Stimulated activated naive CD8-positive, alpha-beta T cell treated with anti-CD3 and anti-CD28 coated beads, Interleukin-15, amount 100 ng/mL, for 72 hours (primary cell): ENCODE results near the gene GPD1L.
"Not testable (repeated sequence)": the region's sequence is repeated elsewhere in the genome, so short reads cannot be mapped to it uniquely, and the experiment has no call there.

Source experiments
- ATAC-seq: fragments of 150-1000 bp; cut with Tn5 transposase; 2 replicates; pipeline ENCODE4 v1.10.0; 2021; ENCODE audit warnings: mild to moderate bottlenecking, moderate library complexity
- DNase-seq, 2 donors: peaks; one replicate each; pipeline ENCODE4 v3.0.0; 2021 to 2022
- H3K27ac Mint-ChIP-seq, 2 donors: one replicate each; pipeline ENCODE4 v1.8.0; 2022; ENCODE audit warnings: mild to moderate bottlenecking in 2 of 2, mixed read lengths in 2 of 2, moderate library complexity in 2 of 2
- H3K27me3 Mint-ChIP-seq: one replicate; pipeline ENCODE4 v1.8.0; 2022; ENCODE audit warnings: mixed read lengths
- H3K4me1 Mint-ChIP-seq: one replicate; pipeline ENCODE4 v1.8.0; 2022; ENCODE audit warnings: mild to moderate bottlenecking, mixed read lengths
- H3K4me3 Mint-ChIP-seq, 2 donors: one replicate each; pipeline ENCODE4 v1.8.0; 2022; ENCODE audit warnings: mild to moderate bottlenecking in 2 of 2, mixed read lengths in 2 of 2, moderate library complexity in 1 of 2
- H3K9me3 Mint-ChIP-seq, 2 donors: one replicate each; pipeline ENCODE4 v1.8.0; 2022; ENCODE audit warnings: mixed read lengths in 2 of 2

GPD1L gene

DNA sequence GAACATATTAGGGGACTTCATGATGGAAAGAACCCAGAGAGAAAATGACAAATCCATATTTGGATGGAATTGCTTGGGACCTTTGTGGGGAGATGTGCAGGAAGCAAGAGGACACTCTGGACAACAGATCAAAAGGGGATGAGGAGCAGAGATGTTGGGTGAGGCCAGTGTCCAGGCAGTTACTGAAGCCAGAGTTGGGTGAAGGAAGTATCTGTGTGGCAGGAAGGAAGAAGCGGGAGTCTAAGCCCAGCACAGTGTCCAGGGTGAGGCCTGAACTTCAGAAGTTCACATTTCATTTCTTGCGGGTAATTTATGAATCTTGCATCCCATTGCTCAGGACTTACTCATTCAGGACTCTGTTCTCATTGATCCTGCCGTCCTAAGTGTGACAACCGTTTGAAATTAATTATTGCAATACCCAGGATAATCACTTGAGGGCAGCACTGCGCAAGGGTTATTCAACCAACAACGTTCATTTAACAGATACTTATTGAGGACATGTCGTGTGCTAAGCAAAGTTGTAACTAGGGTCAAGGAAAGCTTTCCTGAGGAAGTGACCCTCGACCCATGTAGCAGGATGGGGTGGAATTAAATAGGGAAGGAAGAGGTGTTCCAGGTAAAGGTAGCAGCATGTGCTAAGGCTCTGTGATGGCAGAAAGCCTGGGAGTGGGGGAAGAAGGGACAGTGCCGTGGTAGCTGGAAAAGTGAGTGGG lies 70.7 kb downstream of the GPD1L start:
- peaks cover 19% of the 10 kb centered on the region for H3K27me3 Mint-ChIP-seq
- DNase-seq (peak; percentile 64 to 76), ATAC-seq (peak; percentile 76)
- H3K9me3 Mint-ChIP-seq, result peaks cover 0 to 2% of the 10 kb centered on the region in 2 donors
- peaks cover 14% of the 10 kb centered on the region for H3K4me1 Mint-ChIP-seq
- peak overlapping the region; percentile 61 to 71 for H3K4me3 Mint-ChIP-seq
- peak overlapping the region; percentile 19 to 50 for H3K27ac Mint-ChIP-seq

DNA sequence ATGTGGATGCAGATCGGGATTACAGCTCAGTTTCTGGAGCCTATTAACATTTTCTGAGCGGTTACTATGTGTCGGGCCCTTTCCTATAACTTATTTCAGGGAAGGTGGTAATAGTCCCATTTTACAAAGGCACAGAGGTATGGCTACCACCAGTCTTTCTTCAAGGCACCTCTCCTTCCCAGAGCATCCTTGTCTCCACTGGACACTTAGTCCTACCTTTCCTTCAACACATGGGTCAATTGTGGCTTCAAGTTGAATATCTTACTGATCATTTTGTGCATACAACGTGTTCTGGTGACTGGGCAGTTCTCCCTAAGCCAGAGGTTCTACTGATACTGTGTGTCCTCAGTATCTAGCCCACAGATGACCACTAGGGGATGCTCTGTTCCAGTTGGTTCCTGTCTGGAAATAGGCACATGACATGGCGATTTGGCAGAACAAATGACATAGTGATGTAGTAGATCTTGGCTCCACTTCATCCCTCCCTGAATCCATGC lies 71.3 kb downstream of the GPD1L start:
- Mint-ChIP-seq H3K4me3 (peak overlapping the region; percentile 61 to 71), H3K27me3 (peaks cover 19% of the 10 kb centered on the region), H3K27ac (no peak overlapping the region), H3K4me1 (peaks cover 14% of the 10 kb centered on the region), H3K9me3 (no peaks in the 10 kb centered on the region)
- peak; percentile 54 to 68 for DNase-seq
- ATAC-seq, result peak; percentile 91

DNA sequence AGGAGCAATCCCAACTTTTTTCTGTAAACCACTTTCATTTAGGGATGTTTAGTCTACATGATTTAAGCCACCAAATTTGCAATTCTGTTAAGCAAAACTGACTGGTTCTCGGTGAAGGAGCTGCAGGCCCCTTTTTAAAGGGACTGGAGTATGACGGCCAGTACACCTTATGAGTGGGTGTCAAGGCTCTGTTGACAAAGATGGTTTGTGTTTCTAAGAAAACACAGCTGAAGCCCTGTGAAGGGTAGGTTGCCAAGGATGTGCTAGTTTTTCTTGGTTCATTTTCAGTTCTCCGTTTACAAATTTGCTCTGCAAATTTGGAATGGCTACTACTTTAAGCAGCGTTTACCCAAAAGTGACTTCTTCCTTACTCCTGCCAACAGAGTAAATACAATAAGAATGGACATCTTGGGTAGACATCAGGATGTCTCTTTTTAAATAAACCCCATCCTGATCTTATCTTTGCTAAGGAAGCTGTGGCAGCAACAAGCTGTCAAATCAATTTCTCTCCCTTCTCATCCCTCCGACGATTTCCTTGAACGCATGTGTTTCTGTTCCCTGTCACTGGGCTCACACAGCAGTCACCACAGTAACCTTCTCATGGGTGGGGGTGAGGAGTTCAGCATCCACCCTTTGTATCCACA lies 73.8 kb downstream of the GPD1L start:
- H3K4me1 Mint-ChIP-seq, result peaks cover 14% of the 10 kb centered on the region
- no peak for ATAC-seq
- no peaks in the 10 kb centered on the region for H3K9me3 Mint-ChIP-seq
- H3K27me3 Mint-ChIP-seq, result peaks cover 19% of the 10 kb centered on the region
- H3K4me3 Mint-ChIP-seq, result no peak overlapping the region
- H3K27ac Mint-ChIP-seq, result no peak overlapping the region
- DNase-seq, result no peak

DNA sequence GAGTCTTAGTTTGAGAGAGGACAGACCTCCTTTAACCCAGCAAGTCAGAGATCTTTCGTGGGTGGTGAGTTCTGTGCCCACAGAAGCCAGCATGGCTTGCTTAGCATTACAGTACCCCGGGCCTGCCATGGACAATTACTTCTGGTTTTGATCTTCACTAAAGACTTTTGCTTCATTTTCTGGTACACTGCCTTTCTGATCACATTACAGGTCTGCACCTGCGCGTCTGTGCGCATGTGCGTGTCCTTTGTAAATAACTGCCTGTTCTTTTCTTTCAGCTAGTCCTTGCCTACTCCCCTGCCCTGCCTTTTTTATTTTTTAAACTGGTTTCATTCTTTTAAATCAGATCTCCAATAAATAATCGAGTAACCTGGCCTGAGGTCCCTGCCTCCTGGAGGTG lies 74.9 kb downstream of the GPD1L start:
- ATAC-seq (no peak), DNase-seq (no peak)
- peaks cover 19% of the 10 kb centered on the region for H3K27me3 Mint-ChIP-seq
- H3K9me3 Mint-ChIP-seq, result no peaks in the 10 kb centered on the region
- H3K27ac Mint-ChIP-seq, result no peak overlapping the region
- no peak overlapping the region for H3K4me3 Mint-ChIP-seq
- H3K4me1 Mint-ChIP-seq, result peaks cover 14% of the 10 kb centered on the region

DNA sequence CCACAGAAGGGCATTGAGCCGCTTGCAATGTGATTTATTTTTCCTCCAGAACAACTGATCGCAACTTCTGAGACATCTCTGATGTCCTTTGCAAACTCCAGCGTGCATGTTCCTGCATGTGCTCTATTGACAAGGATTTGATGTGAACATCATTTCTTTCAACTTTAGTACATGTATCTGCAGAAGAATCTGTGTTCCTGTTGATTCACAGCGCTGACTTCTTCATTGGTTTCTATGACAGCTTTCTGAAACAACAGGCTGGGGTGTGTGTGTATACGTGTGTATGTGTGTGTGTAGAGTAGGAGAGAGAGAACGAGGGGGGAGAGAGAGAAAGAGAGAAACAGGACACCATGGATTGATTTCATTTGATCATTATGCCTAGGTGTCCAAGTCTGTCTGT lies 75.4 kb downstream of the GPD1L start:
- Mint-ChIP-seq H3K4me1 (peaks cover 13% of the 10 kb centered on the region), H3K4me3 (no peak overlapping the region), H3K27ac (no peak overlapping the region), H3K27me3 (peaks cover 16% of the 10 kb centered on the region), H3K9me3 (no peaks in the 10 kb centered on the region)
- ATAC-seq (no peak), DNase-seq (no peak)

DNA sequence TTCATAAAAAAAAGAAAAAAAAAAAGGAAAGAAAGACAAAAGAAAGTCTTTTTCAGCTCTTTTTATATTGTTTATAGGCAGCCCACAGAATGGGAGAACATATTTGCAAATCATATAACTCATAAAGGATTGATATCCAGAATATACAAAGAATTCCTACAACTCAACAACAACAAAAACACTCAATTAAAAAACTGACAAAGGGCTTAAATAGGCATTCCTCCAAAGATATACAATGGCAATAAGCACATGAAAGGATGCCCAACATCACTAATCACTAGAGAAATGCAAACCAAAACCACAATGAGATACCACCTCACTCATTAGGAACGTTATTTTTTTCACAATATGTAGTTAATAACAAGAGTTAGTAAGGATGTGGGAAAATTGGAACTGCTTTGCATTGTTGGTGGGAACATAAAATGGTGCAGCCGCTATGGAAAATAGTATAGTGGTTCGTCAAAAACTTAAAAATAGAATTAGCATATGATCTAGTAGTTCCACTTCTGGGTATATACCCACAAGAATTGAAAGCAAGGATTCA lies 77.8 kb downstream of the GPD1L start:
- DNase-seq (no peak), ATAC-seq (no peak)
- Mint-ChIP-seq H3K9me3 (no peaks in the 10 kb centered on the region), H3K27me3 (peaks cover 12% of the 10 kb centered on the region), H3K4me3 (no peak overlapping the region), H3K27ac (no peak overlapping the region), H3K4me1 (no peaks in the 10 kb centered on the region)

DNA sequence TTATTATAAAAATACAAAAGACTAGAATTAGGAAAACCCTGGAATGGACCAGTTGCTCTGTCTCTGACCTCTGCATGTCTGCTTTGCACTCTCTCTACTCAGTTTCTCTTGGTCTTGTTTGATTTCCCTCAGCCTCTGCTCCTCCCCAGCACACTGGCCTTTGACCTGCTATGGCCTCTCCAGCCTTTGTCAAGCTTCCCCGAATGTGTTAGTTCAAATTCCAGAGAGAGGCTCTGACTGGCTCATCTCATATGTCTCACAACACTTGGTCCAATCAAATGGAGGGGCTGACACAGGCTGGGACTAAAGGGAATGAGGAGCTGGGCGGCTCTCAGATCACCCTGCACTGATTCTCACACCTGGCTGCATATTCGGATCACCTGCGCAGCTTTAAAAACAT lies 79.7 kb downstream of the GPD1L start:
- Mint-ChIP-seq H3K27ac (no peak overlapping the region), H3K4me3 (no peak overlapping the region), H3K27me3 (peaks cover 10% of the 10 kb centered on the region), H3K4me1 (no peaks in the 10 kb centered on the region), H3K9me3 (no peaks in the 10 kb centered on the region)
- DNase-seq (no peak), ATAC-seq (no peak)

DNA sequence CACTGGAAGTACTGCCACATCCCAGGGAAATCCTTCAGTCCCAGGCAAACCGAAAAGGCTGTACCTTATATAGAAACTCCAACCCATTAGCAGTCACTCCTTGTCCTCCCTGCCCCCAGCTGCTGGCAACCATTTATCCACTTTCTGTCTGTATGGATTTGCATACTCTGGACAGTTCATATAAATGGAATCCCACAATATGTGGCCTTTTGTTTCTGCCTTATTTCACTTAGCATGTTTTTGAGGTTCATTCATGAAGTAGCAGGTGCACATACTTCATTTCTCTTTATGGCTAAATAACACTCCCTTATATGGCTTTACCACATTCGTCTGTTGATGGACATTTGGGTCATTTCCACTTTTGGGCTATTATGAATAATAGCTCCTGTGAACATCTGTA lies 80.5 kb downstream of the GPD1L start:
- H3K9me3 Mint-ChIP-seq, result no peaks in the 10 kb centered on the region
- no peak for ATAC-seq
- no peaks in the 10 kb centered on the region for H3K4me1 Mint-ChIP-seq
- H3K4me3 Mint-ChIP-seq, result no peak overlapping the region
- H3K27ac Mint-ChIP-seq, result no peak overlapping the region
- peaks cover 12% of the 10 kb centered on the region for H3K27me3 Mint-ChIP-seq
- no peak for DNase-seq

DNA sequence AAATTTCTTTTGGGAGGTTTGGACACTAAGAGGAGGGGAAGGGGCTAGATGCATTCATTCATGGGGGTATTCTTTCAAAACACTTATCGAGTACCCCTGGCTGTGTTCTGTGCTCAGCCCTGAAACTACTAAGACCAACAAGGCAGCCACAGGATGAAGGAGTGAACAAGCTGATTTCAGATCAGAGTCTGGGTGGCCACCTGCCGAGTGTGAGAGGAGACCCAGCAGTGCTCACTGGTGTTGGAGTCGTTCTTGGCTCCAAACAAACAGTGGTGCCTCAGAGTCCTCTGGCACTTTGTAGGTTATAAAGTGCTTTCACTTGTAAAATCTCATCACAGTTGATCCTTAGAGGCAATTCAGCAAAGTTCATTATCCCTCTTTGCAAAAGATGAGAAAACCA lies 83.3 kb downstream of the GPD1L start:
- DNase-seq, result no peak
- ATAC-seq, result no peak
- Mint-ChIP-seq H3K9me3 (no peaks in the 10 kb centered on the region), H3K27ac (no peak overlapping the region), H3K4me1 (no peaks in the 10 kb centered on the region), H3K27me3 (peaks cover 19% of the 10 kb centered on the region), H3K4me3 (no peak overlapping the region)

DNA sequence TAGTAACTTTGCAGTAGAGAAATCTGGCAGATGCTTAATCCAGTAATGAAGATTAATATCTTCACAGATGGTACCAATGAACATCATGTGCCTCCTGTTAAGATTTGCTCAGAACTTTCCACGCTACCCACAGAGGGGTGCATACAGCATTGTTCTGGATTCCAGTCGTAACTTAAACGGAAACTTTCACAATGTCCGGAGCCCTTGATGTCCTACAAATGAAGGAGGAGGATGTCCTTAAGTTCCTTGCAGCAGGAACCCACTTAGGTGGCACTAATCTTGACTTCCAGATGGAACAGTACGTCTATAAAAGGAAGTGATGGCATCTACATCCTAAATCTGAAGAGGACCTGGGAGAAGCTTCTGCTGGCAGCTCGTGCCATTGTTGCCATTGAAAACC lies 84.1 kb downstream of the GPD1L start:
- peaks cover 19% of the 10 kb centered on the region for H3K27me3 Mint-ChIP-seq
- DNase-seq, H3K27ac Mint-ChIP-seq, H3K4me1 Mint-ChIP-seq, ATAC-seq, H3K4me3 Mint-ChIP-seq, H3K9me3 Mint-ChIP-seq: not testable (repeated sequence)

DNA sequence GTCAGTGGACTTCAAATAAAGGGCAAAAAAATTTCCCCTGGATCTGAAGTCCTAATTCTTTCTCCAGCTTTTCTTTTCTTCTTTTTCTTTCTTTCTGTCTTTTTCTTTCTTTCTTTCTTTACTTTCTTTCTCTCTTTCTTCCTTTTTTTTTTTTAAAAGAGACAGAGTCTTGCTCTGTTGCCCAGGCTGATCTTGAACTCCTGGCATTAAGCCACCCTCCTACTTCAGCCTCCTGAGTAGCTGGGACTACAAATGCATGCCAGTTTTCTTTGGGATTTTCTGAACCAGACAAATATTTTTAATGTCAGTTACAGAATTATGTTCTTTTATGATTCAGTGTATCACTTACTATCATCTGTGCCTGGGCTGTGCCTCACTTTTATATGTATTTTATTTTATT lies 86.7 kb downstream of the GPD1L start:
- Mint-ChIP-seq H3K4me3 (no peak overlapping the region), H3K27me3 (peaks cover 19% of the 10 kb centered on the region)

DNA sequence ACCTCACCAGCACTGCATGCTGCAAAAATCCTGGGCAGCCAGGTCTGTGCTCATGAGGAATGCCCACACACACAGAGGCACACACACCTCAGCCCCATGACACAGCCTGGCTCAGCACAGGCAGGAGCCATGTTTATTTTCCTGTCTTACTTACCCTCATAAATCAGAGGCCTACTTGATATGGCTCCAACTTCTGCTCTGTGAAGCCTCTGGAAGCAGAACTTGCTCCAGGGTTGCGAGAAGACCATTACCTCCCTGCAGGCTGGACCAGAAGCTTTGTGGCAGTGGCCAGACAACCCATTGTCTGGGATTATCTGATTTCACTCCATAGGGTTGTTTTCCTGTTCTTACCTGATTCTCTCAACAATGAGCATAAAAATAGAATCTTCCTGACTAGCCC lies 88.2 kb downstream of the GPD1L start:
- no peak for DNase-seq
- Mint-ChIP-seq H3K27me3 (peaks cover 19% of the 10 kb centered on the region), H3K4me3 (no peak overlapping the region), H3K9me3 (no peaks in the 10 kb centered on the region), H3K4me1 (no peaks in the 10 kb centered on the region), H3K27ac (no peak overlapping the region)
- no peak for ATAC-seq

More for the DNA sequence above, 86.7 kb downstream of the GPD1L start:
- DNase-seq, result no peak
- no peak for ATAC-seq
- H3K9me3 Mint-ChIP-seq, result no peaks in the 10 kb centered on the region
- H3K27ac Mint-ChIP-seq, result no peak overlapping the region
- H3K4me1 Mint-ChIP-seq, result no peaks in the 10 kb centered on the region

DNA sequence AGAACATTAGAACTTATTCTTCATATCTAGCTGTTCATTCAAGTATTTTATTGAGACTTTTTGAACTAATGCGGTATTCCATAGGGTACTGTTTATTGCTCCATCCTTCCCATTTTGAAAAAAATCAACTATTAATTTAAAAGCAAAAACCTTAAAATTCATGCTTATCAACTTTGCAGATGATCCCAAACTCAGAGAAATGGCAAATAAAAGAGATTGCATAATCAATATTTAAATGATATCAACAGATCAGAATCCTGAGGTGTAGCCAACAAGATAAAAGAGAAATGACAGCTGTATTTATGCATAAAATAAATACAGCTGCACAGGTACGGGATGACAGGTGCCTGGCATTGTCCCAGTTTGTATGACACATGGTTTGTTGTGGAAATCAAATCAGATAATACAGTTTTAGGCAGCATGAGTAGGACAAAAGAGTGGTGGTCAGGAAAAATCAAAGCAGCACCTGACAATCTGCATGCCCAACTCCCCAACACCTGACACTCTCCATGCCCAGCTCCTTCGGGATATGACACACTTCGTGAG lies 89.6 kb downstream of the GPD1L start:
- Mint-ChIP-seq H3K27me3 (peaks cover 15% of the 10 kb centered on the region), H3K4me1 (no peaks in the 10 kb centered on the region), H3K27ac (no peak overlapping the region), H3K4me3 (no peak overlapping the region), H3K9me3 (no peaks in the 10 kb centered on the region)
- ATAC-seq (no peak), DNase-seq (no peak)

DNA sequence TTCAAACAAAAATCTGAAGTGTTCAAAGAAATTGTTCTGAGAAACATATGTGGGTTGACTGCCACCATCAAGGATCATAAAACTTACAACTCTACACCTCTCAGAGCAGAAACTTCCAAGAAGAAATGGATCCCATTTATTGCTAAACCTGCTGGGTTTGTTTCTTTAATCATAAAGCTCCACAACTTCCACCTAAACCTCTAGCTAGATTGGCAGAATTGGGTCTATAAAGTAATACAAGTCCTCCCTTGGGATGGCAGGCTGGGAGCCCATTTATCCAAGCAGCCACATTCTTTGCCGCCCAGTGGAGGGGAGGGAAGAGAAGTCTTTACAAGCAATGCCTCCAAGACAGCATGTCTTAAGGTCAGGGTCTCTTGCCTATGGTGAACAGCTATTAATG lies 91.6 kb downstream of the GPD1L start:
- Mint-ChIP-seq H3K4me1 (no peaks in the 10 kb centered on the region), H3K4me3 (no peak overlapping the region), H3K9me3 (no peaks in the 10 kb centered on the region), H3K27me3 (peaks cover 5% of the 10 kb centered on the region), H3K27ac (no peak overlapping the region)
- no peak for ATAC-seq
- DNase-seq, result no peak

DNA sequence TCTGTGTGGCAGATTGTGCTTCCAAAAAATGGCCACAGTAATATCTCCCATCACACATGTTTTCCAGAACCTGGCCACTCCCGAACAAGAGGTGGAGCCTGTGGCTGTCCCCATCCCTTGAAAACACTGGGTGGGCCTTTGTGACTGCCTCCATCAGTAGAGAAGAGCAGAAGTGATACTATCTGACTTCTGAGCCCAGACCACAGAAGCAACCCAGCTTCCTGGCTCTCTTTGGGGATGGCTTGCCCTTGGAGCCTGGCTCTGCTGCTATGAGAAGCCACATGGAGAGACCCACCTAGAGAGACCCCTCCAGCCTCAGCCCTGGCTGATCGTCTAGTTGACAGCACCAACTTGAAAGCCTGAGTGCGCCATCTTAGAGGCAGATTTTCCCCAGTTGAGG lies 92.3 kb downstream of the GPD1L start:
- H3K4me1 Mint-ChIP-seq, result no peaks in the 10 kb centered on the region
- no peak for ATAC-seq

DNA sequence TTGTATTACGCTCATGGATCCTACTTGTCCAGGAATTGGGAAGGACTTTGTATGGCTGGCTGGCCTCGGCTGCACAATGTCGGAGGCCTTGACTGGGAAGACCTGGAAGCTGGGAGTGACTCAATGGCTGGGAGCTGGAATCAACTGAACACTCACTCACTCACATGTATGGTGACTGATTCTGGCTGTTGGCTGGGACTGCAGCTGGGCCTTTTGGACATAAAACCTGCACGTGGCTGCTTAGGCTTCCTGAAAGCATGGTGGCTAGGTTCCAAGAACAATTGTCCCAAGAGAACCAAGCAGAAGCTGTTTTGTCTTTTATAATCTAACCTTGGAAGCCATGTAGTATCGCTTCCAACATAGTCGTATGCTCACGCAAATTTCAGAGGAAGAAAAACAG lies 94.1 kb downstream of the GPD1L start:
- no peak overlapping the region for H3K27ac Mint-ChIP-seq
- no peaks in the 10 kb centered on the region for H3K9me3 Mint-ChIP-seq
- no peak for ATAC-seq
- DNase-seq, result no peak
- no peaks in the 10 kb centered on the region for H3K27me3 Mint-ChIP-seq
- H3K4me1 Mint-ChIP-seq, result no peaks in the 10 kb centered on the region
- H3K4me3 Mint-ChIP-seq, result no peak overlapping the region

More for the DNA sequence above, 92.3 kb downstream of the GPD1L start:
- DNase-seq, result no peak
- Mint-ChIP-seq H3K27me3 (no peaks in the 10 kb centered on the region), H3K9me3 (no peaks in the 10 kb centered on the region), H3K27ac (no peak overlapping the region), H3K4me3 (no peak overlapping the region)
